ENCODE data around the gene CDHR3.
A peak's percentile ranks its signal among the peaks of the same experiment; 100 is the strongest.

The CDHR3 gene

DNA sequence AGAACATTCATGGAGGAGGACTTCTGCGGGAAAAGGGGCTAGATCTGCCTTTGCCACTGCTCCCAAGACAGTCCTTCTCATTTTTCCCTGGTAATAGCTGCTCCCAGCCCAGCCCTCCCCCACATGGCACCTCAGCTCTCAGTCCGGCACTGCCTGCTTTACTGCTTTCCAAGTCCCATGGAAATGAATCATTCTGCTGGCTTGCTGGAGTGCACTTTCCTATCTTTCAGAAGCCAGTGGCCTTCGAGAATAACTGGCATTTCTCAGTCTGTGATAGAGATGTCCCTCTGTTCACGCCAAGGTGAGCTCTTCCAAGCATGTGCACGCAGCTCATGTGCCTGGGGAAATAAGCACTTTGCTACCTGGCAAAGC is 87.7 kb downstream of the CDHR3 start:
- DNase-seq (ENCODE audit: low spot score) = no peak

DNA sequence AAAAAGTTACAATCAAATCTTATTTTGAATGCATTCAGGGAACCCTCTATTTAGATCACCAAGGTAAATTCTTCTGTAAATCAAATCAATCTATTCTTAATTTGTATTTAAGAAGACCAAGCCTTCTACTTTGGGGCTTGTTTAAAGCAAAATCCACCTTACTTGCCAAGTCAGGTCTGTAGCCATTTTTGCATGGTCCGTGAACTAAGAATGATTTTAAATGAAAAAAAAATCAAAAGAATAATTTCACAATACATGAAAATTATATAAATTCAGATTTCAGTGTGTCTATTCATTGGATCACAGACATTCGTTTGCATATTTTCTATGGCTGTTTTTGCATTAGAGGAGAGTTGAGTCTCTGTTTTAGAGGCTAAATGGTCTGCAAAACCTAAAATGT is 89.6 kb downstream of the CDHR3 start:
- no peak for DNase-seq (ENCODE audit: low spot score)

DNA sequence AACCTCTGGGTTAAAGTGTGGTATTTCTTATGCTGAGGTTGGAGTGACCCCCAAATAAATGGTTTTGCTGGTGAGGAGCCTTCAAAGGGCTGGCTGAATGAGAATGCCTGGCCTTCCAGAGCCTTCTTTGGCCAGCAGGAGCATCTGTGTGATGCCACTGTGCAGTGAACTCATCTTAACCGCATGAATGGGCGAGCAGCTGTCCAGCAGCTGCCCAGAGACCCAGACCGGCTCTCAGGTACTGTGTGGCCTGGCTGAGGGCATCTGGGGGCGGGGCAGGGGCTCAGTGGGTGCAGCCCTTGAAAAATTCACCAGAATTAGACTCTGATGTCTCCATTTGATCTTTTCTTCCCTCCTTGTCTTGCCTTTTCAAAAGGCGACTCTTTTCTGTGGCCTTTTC is 90.0 kb downstream of the CDHR3 start:
- DNase-seq (ENCODE audit: low spot score) = no peak

DNA sequence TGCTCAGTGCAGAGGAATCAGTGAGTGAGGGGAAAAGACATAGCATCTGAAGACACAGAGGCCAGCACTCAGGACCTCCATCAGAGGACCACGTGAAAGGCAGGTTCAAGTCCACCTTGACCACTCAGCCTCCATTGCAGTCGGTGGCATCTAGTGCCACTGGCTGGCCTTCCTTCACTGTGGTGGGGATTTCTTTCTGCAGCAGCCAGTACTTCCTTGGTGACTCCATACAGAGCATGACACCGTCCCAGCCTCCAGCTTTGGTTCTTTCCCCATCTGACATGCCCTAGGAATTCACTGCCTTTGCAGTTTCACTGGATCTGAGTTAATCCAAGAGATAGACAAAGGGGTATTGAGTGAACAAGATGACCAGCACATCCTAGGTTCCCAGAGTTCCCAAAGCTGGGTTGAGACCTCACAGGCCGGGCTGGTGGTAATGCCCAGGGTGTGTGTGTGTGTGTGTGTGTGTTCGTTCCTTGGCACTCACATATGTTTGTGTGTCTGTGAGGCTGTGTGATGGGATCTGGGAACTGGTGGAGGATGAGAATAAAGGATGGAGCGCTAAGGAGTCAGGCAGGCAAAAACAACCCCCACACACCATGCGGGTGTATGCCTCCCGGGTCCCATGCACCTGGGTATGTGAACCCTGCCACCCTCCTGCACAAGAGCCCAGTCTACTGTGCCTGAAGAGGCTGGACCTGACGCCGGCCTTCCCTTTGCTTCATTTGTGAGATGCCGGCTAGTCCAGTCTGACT is 91.3 kb downstream of the CDHR3 start:
- DNase-seq (ENCODE audit: low spot score) = no peak

DNA sequence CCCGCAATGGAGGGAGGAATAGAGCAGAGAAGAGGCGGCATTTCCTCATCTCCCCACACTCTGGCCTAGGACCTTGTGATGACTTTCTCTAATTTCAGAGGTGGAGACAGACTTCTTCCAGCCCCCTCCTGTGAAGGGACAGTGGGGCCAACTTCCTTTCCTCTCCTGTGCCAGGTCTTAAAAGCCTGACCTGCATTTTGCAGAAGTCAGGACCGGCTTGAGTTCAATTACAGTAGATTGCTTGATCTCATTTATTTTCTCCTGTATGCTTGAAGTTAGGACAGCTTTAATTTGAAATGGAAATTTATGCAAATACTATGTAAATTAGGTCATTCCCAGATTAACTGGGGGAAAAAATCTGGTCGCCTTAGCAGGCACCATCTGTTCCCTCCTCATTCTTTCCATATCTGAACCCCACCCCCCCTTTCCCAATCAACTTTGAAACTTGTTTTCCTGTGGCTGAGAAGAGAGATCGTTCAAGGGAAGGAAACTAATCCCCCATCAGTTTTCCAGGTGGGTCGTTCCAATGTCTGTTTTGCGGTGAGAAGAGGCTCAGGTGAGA is 92.0 kb downstream of the CDHR3 start:
- DNase-seq (ENCODE audit: low spot score) = no peak

DNA sequence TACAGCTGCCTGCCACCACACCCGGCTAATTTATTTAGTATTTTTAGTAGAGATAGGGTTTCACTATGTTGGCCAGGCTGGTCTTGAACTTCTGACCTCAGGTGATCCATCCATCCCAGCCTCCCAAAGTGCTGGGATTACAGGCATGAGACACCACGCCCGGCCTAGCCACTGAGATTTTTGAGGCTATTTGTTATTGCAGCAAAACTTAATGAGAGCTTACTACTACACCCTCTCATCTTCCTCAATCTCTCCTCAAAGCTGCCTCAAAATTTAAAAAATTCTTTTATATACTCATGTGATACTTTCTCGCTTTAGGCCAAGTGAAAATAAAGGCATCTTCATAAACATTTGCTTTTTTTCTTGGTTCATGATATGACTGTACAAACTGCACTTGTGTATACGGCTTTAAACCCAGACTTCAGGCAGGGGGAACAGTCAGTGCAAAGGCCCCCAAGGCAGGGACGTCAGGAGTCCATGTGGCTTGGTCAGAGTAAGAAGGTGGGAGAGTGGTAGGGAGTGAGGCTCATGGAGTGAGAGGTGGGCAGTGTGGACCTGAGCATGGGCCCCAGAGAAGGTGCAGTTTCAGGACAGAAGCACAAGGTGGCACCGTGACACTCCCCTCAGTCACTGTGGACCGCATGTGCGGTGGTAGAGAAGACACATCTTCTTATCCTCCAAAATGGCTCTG is 93.6 kb downstream of the CDHR3 start:
- DNase-seq (ENCODE audit: low spot score) = peak; percentile 78

DNA sequence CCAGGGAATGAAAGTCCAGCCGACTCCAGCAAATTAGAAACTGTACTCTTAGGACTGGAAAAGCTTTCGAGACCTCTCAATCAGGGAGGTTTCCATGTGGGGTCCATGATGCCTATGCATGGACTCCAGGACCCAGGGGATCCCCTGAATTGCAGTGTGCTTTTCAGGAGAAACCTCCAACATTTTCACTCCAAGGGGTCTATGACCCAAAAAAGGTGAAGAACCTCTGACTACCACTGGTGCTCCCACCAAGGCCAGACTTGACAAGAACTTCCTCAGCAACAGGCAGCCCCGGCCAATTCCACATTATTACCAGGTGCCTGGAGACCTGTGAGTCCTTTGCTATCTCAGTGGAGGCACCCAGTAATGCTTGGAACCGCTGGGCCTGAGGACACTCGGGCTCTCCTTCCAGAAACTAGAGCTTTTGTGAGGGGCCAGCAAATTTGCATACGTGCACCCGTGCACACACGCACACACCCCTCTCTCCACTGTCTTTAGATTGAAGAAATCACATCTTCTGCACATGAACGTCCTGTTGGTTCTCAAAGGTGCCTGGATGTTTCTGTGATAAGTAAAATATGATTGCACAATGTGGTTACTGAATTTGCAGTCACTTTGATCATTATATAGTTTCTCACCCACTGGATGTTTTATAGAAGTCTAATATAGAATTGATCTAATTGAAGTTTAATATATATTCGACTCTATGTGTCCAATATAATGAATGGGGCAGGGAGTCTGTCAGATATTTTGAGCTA is 94.3 kb downstream of the CDHR3 start:
- DNase-seq (ENCODE audit: low spot score) = no peak

DNA sequence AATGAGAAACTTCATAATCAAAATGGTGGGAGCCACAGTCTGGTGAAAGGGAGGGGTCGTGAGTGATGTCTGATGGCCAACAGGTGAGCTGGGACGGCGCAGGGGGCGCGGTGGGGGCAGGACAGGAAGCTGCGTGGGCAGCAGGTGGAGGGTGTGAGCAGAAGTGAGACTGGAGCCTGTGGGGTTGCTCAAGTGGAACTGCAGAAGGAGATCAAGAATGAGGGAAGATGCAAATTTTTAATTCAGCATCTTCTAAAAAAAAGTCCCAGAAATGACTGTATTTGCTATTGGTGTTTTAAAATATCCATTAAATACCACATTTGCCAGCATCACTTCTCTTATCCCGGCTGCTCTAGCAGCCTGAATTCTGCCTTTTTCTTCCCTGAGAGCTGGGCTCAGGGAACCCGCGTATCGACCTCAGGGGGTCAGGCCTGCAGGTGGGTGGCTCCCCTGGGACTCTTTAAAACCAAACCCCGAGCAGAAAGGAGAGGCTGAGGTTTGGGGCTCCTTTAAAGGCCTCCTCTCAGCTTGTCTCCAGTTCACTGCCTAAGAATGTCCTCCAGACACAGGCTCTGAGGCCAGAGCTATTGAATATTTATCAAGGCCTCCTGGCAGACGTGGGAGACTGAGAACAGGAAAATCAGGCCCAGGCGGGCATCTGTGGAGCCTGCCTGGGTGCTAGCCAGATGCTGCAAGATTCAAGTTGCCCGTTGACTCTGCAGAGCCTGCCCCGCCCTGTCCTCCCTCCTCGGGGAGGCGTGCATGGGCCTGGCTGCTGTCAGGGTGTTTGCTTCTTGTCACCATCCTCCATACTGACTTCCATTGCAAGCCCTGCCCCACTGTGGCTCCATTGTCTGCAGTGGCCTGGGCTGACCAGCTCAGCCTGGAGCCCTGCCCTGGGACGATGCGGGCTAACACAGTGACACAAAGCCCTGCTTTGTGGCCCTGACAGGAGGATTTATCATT is 95.2 kb downstream of the CDHR3 start:
- peak; percentile 95 for DNase-seq (ENCODE audit: low spot score)

DNA sequence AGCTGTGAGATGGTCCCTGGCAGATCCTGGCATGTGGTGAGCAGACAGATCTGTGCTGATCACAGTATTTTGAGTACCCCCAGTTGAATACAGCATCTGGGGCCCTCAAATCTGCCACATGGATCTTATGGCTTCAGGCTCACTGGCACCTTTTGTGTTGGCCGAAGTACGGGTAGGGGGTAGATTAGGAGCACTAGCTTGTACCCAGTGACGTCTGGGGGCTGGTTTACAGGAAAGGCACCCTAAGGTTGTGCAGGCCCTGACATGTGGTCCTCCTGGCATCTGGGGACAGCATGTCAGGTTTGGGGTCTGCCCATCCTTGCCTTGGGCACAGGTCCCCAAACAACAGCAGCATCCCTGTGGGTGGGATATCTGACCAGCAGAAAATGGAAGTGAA is 95.9 kb downstream of the CDHR3 start:
- DNase-seq (ENCODE audit: low spot score) = no peak

DNA sequence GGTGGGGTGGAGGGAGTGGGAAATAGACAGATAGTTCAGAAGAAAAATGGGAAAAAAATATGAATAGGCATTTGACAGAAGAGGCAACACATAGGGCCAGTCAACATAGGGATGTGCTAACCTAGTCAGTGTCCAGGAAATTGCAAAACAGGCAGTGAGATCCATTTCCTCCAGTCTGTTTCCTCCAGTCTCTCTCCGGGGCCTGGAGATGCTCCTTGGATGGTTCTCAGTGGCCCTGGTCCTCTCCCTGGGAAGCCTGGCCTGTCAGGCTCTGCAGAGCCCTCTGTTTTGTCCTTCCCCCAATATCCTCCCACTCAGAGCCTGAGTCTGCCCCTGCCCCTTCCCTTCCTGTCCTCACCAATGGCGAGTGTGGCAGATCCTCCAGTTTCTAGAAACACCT is 96.5 kb downstream of the CDHR3 start:
- no peak for DNase-seq (ENCODE audit: low spot score)

DNA sequence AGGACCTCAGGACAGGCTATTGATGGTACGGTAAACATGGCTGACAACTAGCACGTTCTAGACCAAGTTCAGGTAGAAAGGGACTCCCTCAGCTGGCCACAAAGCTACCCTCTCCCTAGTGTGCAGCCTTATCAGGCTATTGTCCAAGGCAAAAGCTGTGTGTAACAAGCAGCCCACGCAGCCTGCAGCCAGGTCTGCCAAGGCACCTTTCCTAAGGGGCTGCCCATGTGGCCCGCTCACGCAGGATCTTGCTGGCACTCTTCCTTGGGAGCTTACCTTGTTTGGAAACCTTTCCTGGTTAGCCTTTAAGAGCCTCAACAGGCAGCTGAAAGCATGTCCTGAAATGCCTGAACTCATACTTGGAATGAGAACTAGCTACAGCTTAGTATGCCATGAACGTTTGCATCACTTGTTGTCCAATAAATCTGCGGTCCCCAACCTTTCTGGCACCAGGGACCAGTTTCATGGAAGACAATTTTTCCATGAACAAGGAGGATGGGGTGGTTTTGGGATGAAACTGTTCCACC is 97.4 kb downstream of the CDHR3 start:
- no peak for DNase-seq (ENCODE audit: low spot score)

DNA sequence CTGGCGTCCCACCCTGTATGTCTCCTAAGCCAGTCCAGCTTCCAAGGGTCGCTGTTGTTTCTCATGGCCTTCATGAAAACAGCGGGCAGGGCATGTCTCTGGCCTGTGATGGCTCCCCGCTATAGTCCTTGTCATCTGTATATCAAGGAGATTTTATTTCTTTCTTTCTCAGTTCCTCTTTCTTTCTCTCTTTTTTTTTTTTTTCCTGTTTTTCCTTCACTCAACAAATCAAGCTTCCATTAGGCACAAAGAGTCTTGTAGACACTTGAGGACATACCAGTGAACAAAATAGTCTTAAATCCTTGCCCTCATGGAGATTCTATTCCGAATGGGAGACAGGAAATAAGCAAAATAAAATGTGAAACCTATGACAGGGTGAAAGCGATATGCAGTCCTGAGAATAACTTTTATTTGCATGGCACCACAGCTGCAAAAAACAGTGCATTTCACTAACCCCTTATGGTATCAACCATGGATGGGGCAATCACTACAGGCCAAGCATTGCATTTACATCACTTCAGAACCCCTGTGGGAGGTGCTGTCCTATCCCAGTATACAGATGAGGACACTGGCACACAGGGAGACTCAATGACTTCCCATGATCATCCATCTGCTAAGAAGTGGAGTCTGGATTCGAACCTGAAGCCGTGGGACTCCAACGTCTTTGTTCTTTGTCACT is 98.4 kb downstream of the CDHR3 start:
- DNase-seq (ENCODE audit: low spot score) = no peak

DNA sequence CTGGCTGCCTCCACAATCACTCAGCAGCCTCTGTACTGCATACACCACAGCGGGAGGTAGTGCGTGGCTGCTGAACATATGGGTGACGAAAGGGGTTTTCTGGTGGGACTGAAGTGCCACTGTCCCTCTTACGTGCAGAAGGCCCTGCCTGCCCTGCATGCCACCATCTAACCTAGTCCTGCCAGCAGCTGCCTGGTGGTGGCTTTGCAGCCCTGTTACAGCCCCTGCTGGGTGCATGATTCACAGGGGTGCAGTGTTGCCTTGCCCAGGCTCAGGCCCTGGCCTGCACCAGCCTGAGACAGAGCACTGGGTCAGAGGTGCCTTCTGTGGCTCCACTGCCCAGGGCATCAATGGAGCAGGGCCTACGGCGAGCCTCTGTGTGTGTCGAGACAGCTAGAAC is 98.9 kb downstream of the CDHR3 start:
- no peak for DNase-seq (ENCODE audit: low spot score)

DNA sequence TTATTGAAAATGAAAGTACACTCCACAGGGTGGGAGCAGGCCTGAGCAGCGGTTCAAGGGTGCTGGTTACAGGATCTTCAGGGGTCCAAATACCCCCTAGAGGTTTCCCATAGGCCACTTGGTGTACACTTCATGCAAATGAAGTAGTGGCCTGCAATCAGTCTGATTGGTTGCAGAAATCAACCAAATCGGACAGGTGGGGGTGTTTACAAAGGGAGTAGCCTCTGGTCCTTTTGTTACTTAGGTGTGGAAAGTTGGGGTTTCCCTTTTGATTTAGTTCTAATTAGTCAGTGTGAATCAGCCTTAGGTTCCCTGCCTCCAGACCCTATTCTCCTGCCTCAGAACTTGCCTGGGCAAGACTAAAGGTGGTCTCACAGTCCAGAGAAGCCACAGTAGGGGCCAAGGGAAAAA is 99.5 kb downstream of the CDHR3 start:
- no peak for DNase-seq (ENCODE audit: low spot score)

DNA sequence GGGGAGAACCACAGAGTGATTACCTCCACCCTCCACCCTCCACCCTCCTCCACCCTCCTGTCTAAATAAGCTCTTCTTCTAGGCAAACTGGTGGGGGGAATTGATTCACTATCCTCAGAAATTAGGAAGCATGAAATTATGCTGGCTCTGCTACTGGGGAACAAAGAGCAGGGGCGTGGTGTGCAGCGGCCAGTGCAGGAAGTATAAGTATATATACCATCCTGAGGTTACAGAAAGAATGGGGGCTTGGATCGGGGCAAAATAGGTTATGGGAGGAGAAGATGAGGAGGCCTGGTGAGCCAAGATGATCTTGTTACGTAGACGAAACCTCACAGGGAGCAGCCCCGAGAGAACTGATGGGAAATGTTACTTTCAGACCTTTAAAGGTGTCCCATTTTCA is 100.0 kb downstream of the CDHR3 start:
- no peak for DNase-seq (ENCODE audit: low spot score)

DNA sequence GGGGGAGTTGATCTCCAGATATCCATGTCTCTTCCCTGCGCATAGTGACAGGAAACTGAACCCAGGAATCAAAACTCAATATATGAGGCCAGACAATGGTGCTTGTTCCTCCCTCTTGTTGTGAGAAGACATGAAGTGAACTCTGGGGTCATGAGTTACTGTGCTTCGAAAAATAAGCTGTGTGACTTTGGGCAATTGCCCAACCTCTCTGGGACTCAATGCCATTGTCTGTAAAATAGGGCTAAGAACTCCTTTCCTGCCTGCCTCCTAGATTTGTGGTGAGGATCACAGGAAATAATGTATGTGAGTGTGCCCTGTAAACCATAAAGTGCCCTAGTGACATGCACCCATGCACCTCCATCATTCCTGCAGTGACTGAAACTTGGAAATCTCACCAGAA is 100.6 kb downstream of the CDHR3 start:
- DNase-seq (ENCODE audit: low spot score) = no peak

DNA sequence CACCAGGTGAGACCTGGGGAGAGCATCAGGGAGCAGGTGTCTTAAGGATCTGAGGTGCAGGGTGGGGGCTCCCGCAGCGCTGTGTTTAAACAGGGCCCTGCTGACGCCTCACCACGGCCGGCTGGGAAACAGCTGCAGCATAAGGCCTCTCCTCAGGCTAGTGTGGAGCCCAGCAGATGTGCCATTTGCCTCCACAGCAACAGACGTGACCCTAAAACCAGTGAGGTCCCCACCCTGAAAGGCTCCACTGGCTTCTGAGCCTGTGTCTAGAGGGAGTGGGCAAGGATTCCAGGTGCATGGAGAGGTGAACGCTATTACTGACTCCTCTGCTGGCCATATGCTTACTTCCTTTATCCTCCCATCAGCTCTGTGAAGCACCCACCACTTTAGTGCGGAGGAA is 101.3 kb downstream of the CDHR3 start:
- DNase-seq (ENCODE audit: low spot score) = no peak

DNA sequence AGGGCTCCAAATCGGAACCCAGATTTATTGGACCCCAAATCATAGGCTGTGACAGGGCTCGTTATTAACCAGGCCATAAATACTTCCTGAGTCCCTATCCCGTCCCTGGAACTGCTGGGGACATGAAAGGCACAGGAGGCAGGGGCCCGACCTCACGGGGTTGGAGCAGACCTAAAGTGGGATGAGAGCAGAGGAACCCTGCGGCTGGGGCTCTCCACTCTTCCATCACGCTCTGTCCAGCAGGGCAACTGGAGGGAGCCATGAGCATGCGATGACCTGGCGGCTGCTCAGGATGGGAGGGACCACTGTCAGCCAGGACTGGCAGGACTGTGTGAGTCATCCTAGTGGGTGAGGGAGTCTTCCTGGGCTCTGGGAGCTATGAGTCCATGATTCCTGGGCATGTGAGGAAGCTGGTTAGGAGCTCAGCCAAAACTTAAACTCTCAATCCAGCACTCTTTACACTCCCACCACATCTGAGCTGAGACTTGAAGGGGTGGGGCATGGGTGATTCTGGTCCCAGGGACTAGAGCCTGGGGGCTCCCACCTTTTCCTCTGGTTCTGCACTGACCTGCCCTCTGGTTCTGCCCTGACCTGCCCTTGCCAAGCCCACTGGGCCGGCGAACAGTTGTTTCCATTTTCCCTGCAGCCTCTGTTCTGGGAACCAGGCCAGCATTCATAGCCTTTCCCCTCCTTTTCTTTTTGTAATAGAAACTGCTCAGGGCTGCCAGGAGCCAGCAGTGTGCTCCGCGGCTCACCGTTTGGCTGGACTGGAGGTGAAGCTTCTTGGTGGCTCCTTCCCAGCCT is 101.9 kb downstream of the CDHR3 start:
- DNase-seq (ENCODE audit: low spot score) = peak; percentile 78

DNA sequence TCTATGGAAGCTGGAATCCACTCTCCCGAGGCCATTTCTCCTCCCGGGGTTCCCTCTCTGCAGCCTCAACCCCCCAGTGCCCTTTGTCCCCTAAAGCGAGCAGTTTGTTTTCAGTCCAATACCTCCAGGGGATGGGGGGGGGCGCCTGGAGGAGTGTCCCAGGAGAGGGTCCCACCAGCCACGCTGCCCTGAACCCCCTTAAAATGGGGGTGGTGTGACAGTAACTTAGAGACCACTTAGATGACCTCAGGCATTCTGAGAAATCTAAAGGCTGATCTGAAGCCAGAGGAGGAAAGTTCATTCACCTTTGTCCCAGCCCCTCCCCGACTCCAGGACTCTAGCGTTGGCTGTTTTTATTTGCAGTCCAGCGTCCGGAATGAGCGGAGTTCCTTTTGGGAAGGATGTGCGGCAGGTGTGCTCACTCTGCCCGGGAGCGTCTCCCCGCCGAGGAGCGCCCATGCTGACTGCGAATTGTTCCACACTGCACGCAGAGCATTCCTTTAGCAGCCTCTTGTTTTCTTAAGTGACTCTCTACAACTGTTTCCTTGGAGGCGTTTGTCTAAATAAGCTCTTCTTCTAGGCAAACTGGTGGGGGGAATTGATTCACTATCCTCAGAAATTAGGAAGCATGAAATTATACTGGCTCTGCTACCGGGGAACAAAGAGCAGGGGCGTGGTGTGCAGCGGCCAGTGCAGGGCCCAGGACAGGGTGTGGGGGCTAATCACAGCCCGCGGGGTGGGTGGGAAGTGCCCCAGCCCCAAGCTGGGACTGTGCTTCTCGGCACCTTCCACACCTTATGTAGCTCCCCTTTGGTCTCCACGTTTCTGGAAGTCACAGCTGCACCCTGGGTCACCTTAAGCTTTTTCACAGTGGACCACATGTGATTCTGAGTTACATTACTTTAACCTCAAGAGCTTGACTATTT is 102.8 kb downstream of the CDHR3 start:
- no peak for DNase-seq (ENCODE audit: low spot score)
